Glomerular endothelial cell (primary cell): ENCODE data around the gene DNAJC3. TPM values are rescaled to one million over a fixed set of nuclear protein-coding genes. Genes with fewer than 3 reads are reported as not detected.
"Not testable (repeated sequence)": the region's sequence is repeated elsewhere in the genome, so short reads cannot be mapped to it uniquely, and the experiment has no call there.

ENCODE experiments used
- DNase-seq: peaks from one replicate; pipeline ENCODE4 v3.0.0-alpha.2; 2011; ENCODE audit warnings: low read depth, low spot score; ENCODE audit errors: extremely low read depth
- total RNA-seq: library from RNA; depleted of rRNA; stranded (reverse); fragments of >200 nt; gene quantifications from 2 replicates; pipeline ENCODE4 v1.2.3, GENCODE V29; 2015

DNAJC3 gene
- total RNA-seq, 1 donor from 2014 or later: 52.6 TPM

DNA sequence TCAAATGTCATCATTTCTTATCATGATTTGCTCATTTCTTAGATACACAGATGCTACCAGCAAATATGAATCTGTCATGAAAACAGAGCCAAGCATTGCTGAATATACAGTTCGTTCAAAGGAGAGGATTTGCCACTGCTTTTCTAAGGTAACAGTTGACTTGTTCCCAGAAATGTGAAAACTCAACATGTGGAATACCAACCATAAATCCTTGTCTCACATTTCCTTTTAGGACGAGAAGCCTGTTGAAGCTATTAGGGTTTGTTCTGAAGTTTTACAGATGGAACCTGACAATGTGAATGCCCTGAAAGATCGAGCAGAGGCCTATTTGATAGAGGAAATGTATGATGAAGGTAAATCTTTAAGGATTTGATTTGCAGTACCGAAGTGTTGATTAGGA, 86.7 kb downstream of the DNAJC3 start:
- DNase-seq: no peak

DNA sequence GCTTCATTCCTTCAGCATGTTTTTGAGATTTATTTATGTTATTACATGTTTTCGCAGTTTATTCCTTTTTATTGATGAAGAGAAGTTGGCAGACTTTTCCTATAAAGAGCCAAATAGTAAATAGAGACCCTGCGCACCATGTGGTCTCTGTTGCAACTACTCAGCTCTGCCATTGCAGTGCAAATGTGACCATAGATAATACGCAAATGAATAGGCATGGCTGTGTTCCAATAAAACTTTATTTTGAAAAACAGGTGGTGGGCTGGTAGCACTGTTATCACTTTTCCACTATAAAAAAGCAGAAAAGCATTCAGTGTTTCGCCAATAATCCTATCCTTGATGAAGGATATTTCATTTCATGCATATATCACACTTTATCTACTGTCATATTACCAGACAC, 95.0 kb downstream of the DNAJC3 start:
- no peak for DNase-seq

DNA sequence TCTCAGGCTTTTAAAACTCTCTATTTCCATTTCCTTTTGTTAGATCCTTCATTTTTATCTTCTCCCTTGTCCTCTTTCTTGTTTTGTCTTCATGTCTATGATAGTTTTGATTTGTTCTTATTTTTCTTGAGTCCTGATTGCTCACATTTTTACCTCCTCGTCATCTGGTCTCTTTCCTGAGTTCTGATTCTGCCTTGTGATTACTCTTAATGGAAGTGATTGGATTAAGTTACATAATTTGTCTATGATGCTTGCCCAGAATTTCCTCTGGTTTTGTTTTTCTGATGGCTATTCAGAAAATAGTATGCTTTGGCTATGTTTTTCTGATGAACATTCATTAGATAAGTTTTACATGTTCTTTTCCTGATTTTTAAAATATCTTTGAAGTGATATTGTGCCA, 102.6 kb downstream of the DNAJC3 start:
- no peak for DNase-seq

DNA sequence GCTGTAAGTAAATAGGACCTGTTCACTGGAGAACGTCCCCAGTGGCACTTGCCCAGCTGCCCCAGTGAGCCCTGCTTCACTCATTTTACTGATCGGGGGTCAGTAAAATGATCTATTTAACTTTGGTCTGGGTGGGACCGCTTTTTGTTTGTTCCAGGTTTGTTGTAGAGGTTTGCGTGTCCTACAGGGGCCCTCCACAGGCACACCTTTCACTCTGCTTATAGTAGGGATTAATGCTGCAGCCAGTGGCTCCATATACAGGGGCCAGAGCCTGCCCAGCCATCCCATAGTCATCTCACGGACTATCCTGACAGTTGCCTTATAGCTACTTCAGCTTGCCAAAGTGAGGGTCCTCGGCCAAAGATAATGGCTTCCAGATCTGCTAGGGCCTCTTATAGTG, 104.1 kb downstream of the DNAJC3 start:
- no peak for DNase-seq

DNA sequence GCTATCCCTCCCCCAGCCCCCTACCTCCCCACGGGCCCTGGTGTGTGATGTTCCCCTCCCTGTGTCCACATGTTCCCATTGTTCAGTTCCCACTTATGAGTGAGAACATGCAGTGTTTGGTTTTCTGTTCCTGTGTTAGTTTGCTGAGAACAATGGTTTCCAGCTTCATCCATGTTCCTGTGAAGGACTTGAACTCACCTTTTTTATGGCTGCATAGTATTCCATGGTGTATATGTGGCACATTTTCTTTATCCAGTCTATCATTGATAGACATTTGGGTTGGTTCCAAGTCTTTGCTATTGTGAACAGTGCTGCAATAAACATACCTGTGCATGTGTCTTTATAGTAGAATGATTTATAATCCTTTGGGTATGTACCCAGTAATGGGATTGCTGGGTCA, 105.0 kb downstream of the DNAJC3 start:
- not testable (repeated sequence) for DNase-seq

DNA sequence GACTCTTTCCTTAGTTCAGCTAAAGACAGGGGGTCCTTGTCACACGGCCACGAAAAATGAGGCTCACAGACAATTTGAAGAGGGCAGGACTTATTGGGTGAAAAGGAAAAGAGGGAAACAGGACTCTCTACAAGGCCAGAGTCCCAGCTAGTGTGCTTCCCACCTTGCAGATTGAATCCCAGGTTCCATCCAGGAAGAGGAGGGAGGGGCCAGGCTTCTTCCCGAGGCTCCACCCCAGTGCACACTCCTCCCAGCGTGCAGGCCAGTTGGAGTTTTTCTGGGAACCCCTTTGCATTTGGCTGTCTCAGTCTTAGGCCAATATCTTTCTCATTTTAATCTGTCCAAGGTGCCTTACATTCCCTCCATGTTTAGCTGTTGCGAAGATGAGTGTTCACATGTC, 106.8 kb downstream of the DNAJC3 start:
- no peak for DNase-seq

DNA sequence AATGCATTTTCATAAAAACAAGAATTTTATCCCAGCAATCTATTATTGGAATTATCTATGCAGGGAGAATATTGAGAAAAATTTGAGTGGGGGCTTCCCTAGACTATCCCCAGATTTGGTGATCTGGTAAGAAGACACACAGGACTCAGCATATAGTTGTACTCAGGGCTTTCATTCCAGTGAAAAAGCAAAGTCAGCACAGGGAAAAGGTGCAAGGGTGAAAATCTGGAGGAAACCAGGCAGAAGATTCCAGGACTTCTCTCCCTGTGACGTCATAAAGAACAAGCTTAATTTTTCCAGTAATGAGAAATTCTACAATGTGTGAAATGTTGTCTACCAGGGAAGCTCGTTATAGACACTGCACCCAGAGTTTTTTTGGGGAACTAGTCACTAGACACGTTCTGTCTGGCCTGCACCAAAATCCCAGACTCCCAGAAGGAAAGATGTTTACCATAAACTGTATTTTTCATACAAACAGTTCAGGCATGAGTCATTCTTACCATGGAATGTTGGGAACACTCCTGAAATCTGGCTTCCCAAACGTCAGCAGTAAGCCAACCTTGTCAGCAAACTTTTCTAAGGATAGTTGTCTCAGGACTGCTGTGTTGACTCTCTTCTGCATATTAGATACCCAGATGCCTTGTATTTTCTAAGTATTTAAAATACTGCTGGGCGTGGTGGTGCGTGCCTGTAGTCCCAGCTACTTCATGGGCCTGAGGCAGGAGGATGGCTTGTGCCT, 107.4 kb downstream of the DNAJC3 start:
- DNase-seq: peak; percentile 72

DNA sequence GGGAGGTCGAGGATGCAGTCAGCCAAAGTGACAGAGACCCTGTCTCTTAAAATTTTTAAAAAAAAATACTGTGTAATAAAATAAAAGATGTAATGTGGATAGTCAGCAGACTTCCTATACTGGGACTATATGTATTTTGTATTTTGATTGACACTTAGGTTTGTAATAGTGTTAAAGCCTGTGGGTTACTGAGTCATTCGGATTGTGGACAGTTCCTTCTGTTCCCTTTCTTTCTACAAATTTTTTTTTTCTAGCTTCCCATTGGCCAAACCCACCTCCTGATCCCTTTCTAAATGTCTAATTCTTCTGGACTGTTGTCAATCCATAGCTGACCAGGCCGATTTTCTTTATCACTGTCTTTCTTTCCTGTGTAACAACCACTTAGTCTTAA, 108.0 kb downstream of the DNAJC3 start:
- DNase-seq: no peak

DNA sequence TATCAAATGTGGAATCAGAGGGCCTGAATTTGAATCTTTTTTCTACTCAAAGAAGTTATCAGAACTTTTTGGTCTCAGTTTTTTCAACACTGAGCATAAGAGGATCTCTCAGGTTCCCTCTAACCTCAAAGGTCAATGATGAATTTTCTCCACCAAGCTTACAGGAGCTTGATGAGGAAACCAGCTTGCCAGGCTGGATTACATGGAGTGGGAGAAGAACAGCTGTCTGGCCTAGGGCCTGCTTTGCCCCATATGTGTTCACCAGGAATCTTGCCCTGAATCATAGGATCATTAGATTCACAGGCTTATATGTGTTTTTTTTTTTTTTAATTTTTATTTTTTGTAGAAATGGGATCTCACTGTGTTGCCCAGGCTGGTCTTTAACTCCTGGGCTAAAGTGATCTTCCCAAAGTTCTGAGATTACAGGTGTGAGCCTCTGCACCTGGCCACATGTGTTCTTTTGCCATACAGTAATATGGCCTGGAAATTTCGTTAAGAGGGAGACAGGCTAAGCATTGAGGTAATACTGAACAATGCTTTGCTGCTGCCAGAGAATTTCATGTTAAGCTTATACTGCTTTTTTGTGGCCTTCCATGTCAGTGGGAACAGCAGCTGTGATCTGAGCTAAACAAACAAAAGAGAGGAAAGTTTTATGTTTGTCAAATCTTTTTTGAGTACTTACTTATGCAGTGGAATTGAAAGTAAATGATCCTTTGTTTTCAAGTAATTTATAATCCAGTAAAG, 110.6 kb downstream of the DNAJC3 start:
- no peak for DNase-seq

DNA sequence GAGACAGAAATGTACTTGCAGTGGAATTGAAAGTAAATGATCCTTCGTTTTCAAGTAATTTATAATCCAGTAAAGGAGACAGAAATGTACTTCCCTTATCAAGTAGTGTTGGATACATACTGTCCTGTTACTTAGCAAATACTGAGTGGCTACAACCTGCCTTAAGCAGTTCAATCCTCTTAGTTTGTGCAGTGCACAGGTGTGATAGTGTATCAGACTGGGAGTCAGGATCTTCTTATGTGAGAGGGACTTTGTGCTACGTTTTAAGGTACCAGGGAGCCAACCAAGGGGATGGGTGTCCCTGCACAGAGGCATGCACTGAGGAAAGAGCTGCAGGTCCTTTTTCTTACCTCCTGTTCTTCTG, 111.1 kb downstream of the DNAJC3 start:
- DNase-seq: no peak

DNA sequence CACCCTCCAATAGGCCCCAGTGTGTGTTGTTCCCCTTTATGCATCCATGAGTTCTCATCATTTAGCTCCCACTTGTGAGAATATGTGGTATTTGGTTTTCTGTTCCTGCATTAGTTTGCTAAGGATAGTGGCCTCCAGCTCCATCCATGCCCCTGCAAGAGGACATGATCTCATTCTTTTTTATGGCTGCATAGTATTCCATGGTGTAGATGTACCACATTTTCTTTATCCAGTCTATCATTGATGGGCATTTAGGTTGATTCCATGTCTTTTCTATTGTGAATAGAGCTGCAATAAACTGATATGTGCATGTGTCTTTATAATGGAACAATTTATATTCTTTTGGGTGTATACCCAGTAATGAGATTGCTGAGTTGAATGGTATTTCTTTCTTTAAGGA, 112.4 kb downstream of the DNAJC3 start:
- DNase-seq: not testable (repeated sequence)

DNA sequence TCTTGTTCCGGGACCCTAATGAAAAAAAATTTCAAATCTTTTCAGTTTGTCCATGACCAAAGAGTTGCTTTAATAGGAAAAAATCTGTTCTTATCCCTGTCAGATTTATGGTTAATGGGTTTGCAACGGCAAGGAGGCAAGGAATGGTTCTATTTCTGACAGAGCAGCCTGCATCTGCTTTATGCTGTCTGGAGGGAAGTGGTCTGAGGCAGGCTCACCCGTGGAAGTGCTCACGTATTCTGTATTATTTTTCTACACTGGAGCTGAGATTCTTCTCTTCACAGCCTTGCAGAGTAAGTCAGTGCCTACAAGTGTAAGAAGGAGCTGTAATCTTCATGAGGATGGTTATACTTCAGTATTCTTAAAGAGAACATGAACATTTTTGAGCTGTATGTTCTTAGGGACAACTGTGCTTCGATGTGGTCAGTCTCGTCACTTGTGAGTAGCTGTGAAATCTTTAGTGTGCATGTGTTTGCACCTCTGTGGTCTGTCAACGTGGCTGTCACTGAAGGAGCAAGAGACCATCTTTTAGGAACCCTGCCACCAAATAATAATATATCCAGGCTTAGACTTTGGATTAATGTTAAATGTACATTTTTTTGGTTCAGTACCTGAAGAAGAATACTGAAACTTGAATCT, 114.3 kb downstream of the DNAJC3 start:
- DNase-seq: no peak

DNA sequence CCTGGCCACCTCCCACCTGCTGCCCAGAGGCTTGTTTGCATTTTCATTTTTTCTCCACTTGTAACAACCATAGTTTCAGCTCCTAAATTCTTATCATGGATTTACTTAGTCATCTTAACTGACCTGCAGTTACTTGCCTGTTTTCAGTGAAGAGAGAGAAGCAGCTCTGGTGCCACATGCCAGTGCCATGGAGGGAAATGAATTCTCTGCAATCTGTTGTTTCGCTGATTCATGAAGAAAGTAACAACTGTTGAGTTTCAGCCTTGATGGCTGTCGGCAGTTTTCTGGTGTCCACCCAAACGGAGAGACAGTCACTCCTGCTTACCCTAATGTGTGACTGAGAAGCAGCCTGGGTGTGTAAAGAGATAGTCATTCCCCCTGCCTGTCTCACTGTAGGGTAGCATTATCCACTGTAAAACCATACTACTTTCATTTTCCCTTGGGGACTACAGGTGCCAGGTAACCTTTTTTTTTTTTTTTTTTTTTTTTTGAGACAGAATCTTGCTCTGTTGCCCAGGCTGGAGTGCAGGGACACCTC, 116.1 kb downstream of the DNAJC3 start:
- DNase-seq: no peak

DNA sequence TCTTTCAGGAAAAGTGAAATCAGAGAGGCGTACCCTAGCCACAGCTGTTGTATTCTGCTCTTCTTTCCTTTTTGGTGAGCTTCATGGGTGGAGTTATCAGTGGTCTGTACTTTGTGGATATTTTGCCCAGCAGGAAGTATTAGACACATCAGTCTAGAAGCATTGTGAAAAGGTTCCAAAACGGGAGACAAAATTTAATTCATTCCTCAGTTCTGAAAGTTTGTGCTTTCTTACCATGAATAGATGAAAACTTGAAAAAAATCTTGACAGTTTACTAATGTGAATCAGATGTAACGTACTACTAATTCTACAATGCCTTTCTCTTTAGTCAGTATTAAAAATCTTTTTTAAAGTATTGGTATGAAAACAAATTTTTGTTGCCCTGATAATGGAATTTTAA, 116.8 kb downstream of the DNAJC3 start:
- DNase-seq: no peak

DNA sequence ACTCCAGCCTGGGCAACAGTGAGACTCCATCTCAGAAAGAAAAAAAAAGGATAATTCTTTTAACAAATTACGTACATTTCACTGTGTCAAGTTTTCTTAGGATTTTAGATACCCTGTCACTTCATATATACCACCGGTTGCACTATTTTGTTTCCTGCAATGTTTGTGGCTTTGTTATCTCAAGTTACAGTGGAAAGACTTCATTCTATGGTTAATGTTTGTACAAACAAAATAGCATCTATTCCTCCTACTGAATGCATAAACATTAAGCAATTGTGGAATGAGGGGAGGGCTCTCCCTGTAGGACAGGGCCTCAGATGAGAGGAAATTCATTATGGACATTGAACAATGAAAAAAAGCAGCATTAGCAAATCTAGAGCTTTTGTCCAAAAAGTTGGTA, 120.1 kb downstream of the DNAJC3 start:
- no peak for DNase-seq

DNA sequence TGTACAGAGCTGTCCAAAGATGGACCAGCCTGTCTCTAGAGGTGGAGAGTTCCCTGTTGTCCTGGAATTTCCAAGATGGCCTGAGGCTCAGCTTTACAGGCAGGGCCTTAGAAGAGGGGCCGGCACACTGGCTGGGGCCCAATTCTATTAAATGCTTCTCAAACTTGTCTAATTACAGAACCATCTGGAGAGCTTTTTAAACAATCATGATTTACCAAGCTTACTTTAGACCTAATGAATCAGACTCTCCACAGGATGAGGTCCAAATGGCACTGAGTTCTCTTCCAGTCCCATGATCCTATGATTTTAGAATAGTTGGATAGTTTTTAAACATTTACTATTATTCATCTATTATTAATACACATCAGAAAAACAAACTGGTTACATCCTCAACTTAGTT, 123.5 kb downstream of the DNAJC3 start:
- DNase-seq: no peak

DNA sequence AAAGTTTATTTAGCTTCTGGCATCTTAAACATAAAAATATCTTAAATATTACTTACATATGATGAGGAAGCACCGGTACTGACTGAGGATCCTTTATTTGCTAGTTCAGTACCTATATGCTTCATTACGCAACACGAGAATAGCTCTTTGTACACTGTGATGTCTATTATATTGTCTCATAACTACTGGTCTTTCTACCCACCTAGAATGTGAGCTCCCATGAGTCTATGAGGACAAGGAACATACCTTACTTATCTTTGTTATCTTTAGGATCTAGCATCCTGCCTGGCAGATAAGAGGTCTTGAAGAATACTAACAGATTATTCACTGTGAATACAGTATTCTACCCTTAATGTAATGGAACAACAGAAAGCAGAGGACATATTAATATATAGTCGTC, 124.9 kb downstream of the DNAJC3 start:
- DNase-seq: no peak

DNA sequence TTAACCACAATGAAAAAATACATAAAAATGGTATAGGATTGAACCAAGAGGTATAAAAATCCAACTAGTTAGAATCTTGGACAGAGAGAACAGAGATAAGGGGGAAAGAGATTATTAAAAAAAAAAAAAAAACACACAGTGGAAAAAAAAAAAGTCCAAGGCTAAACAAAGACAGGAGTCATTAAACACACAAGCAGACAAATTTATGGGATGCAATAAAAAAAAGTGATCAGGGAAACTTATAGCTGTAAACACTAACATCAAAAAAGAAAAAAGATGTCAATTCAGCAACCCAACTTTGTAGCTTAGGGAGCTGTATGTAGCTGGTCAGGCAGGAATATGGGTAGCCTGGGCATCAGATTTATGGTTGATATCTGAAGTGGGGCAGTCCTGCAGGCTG, 129.0 kb downstream of the DNAJC3 start:
- no peak for DNase-seq

DNA sequence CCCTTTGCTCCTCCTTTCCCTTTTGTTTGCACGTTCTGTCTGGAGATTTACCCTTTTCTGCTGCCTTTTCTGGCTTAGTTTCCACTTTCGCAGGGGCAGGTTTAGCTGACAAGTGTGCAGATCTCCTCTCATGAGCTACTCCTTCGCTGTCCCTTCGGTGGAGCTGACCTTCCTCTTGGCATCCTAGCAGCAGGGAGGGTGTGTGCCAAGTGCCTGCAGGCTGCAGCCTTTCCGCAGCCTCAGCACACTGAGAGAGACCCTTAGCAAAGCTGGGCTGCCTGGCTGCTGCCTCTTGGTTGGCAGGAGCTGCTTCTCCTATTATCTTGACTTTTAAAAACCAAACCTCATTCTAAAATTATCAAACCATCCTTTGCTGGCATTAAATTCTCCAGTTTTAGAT, 132.5 kb downstream of the DNAJC3 start:
- no peak for DNase-seq

DNA sequence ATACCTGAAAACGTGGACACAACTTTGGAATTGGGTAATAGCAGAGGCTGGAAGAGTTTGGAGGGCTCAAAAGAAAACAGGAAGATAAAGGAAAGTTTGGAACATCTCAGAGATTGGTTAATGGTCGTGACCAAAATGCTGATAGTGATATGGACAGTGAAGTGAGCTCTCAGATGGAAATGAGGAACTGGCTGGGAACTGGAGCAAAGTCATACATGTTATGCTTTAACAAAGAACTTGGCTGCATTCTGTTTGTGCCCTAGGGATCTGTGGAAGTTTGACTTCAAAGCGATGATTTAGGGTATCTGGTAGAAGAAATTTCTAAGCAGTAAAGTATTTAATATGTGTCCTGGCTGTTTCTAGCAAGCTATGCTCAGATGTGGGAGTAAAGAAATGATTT, 136.2 kb downstream of the DNAJC3 start:
- DNase-seq: no peak

DNA sequence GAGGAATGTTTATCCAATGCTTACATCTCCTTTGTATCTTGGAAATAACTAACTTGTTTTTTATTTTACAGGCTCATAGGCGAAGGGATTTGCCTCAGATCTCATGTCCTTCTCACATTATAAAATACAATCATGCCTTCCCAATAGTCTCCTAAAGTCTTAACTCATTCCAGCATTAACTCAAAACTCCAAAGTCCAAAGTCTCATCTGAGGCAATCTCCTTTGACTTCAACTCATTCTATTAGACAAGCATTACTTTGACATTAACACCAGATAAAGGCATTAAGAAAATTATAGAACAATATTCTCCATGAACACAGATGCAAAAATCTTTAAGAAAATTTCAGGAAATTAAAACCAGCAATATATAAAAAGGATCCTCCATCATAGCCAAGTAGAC, 137.6 kb downstream of the DNAJC3 start:
- no peak for DNase-seq

DNA sequence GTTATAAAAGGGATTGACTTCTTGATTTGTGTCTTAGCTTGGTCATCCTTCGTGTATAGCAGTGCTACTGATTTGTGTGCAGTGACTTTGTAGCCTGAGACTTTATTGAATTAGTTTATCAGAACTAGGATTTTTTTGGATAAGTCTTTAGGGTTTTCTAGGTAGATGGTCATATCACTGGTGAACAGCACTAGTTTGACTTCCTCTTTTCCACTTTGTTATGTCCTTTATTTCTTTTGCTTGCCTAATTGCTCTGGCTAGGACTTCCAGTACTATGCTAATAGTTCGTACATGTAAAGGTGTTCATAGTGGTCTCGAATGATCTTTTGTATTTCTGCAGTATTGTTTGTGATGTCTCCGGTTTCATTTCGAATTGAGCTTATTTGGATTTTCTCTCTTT, 145.4 kb downstream of the DNAJC3 start:
- no peak for DNase-seq
